ENCODE data around the gene HACD2. TPM values are rescaled to one million over a fixed set of nuclear protein-coding genes. Genes with fewer than 3 reads are reported as not detected.
"Not testable (repeated sequence)": the region's sequence is repeated elsewhere in the genome, so short reads cannot be mapped to it uniquely, and the experiment has no call there.

HACD2 gene
- total RNA-seq, 1 donor from 2014 or later, result 23.6 TPM

- intact Hi-C loops (cut with micrococcal nuclease), result not testable (repeated sequence)
Observed at GRCh38 chr3:123611674-123612073, 26.8 kb upstream of the HACD2 start.

- intact Hi-C loops (cut with micrococcal nuclease), result no loop called here
Observed at GRCh38 chr3:123611082-123611481, 26.2 kb upstream of the HACD2 start.

DNA sequence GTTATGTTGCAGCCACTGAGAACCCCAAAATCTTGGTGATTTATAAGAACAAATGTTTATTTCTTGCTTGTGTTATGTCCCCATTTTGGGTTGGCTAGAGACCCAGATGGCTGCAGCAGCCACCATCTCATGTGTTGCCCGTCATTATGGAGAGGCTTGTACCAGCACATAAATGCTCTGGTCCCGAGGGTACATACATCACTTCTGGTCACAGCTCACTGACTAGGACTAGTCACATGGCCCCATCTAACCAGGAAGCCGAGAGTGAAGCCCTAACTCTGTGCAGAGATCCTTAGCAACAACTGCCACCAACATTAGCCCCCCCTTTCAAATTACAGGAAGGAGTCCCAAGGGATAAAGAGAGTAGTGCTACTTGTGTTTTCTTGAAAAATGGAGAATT lies 25.5 kb upstream of the HACD2 start:
- intact Hi-C loops (cut with micrococcal nuclease), result no loop called here

DNA sequence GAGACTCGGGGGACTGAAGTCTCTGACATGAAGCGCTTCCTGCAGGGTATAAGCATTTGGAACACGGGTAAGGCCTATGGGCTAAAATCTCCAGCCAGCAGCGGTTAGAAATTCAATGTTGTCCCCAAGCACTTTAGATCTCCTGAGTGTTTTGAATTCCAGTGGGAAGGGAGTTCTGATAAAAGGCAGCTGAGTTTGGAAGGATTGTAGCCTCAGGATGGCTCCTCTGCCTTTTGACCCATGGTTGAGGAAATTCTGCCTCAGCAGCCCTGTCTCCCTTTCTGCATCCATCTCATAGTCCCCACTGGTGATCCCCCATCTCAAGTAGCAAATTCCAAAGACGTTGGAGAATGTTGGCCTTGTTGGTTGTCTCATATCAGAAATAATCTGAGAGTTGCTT lies 24.2 kb upstream of the HACD2 start:
- intact Hi-C loops (cut with micrococcal nuclease), result no loop called here

GRCh38 chr3:123608263-123608937 lies 23.5 kb upstream of the HACD2 start:
- intact Hi-C loops (cut with micrococcal nuclease), result no loop called here

DNA sequence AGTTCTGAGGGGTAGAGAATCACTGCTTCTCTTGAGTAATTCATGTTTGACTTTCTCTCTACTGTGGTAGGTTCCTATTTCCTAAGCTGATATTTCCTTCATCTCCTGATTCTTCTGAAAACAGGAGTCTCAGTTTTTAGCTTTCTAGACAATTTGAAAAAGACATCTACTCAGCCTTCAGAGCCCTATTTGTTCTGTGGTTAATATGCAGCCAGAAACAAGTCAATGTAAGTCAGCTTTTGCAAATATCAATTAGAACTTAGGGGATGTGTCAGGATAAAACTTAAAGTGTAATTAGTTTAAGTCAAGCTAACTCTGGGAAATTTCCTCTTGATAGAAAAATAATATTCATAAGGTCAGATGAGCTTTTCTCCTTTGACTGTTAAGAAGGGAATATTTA lies 21.7 kb upstream of the HACD2 start:
- intact Hi-C loops (cut with micrococcal nuclease), result no loop called here

DNA sequence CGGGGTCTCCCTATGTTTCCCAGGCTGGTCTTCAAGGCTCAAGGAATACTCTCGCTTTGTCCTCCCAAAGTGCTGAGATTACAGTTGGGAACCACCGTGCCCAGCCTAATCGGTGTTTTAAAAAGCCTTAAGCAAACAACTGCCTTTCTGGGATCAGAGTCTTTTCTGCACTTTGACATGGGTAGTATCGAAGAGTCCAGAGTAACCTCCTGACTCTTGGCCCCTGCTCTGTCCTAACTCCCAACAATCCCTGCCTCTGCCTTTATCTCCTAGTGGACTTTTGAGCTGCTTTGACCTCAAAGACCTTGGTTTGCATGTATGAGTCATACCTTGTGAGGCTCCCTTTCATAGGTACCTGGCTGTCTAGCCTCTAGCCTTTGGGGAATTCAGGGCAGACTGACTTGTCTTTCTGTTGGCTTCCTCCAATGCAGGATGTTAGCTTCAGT lies 21.0 kb upstream of the HACD2 start:
- intact Hi-C loops (cut with micrococcal nuclease), result no loop called here

- intact Hi-C loops (cut with micrococcal nuclease), result not testable (repeated sequence)
Observed at GRCh38 chr3:123603153-123603552, 18.3 kb upstream of the HACD2 start.

- intact Hi-C loops (cut with micrococcal nuclease), result no loop called here
Observed at GRCh38 chr3:123602325-123602724, 17.5 kb upstream of the HACD2 start.

GRCh38 chr3:123600863-123601262 lies 16.0 kb upstream of the HACD2 start:
- intact Hi-C loops (cut with micrococcal nuclease), result not testable (repeated sequence)

DNA sequence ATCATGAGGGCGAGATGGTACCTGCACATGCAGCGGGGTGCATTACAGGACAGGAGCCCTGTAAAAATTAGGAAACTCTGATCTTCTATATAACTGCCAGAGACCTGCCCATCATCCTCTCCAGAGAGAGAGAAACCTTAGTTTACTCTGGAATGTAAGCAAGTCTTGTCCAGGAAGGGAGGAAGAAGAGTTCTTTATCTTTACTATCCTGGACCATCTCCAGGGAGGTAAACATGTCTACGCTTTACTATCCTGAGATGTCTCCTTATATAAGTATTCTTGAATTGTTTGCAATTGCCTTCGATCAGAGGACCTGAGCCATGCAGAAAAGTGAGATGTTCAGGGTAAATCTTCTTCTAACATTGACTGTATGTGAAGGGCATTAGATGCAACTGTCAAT lies 12.7 kb upstream of the HACD2 start:
- intact Hi-C loops (cut with micrococcal nuclease), result no loop called here

DNA sequence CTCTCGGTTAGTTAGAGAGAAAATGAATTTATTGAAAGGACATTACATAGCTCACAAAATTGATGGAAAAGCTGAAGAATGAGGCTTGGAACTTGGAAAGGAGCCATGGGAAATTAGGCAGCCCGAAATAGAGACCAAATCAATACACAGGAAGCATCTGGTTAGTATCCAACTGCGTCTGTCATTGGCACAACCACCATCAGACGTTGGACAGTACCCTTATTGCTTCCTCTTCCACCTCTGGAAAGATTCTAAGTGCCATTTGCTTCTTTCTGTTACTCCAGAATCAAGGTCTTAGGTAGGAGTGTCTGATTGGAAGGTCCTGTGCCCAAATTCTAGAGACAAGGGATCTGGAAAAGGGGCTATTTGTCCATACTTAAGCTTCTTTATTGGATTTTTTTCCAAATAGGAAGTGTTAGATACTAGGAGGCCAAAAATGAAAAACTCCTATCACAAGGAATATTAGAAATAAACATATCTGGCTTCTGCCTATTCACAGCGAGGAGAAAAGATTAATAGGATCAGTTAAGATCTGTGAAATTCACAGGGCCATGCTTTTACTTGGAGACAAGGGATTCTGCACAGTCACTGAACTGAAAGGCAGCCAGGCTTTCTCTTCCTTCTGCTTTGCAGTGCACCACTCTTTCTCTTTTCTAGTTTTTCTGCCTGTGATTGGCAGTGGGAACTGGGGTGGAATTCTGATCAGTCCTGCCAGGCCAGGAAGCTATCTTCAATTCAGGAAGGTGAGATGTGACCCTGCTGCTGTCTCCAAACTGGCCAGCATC lies 10.7 kb upstream of the HACD2 start:
- intact Hi-C loops (cut with micrococcal nuclease), result no loop called here

- intact Hi-C loops (cut with micrococcal nuclease), result no loop called here
Observed at GRCh38 chr3:123593381-123593780, 8.5 kb upstream of the HACD2 start.

DNA sequence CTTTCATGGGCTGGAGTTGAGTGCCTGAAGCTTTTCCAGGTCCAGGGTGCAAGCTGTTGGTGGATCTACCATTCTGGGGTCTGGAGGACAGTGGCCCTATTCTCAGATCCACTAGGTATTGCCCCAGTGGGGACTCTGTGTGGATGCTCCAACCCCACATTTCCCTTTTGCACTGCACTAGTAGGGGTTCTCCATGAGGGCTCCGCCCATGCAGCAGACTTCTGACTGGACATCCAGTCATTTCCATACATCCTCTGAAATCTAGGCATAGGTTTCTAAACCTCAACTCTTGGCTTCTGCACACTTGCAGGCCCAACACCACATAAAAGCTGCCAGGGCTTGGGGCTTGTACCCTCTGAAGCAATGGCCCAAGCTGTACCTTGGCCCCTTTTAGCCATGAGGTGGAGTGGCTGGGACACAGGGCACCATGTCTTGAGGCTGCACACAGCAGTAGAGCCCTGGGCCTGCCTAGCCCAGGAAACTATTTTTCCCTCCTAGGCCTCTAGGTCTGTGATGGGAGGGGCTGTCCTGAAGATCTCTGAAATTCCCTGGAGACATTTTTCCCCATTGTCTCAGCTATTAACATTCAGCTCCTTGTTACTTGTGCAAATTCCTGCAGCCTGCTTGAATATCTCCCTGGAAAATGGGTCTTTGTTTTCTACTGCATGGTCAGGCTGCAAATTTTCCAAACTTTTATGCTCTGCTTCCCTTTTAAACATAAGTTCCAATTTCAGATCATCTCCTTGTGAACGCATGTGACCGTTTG lies 6.0 kb upstream of the HACD2 start:
- intact Hi-C loops (cut with micrococcal nuclease), result no loop called here

DNA sequence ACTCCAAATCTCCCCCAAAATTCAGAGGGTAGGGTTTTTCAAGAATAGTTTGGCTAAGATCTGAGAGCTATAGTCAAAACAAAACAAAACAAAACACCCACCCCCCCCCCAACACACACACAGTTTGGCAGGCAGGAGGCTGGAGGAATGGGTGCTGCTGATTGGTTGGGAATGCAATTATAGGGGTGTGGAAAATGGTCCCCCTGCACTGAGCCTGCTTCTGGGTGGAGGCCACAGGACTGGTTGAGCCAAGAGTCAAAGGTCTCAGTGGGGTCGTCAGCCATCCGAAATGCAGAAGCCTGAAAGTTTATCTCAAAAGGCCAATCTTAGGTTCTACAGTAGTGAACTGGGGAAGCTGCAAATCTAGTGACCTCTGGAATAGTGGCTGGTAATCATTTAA lies 2.5 kb upstream of the HACD2 start:
- intact Hi-C loops (cut with micrococcal nuclease), result loop anchor here (5.0 to 10.0 kb wide), 3 partner anchors 790 to 1470 kb away; partner anchors contain the start of genes HEG1, SLC49A4 and WDR5B

DNA sequence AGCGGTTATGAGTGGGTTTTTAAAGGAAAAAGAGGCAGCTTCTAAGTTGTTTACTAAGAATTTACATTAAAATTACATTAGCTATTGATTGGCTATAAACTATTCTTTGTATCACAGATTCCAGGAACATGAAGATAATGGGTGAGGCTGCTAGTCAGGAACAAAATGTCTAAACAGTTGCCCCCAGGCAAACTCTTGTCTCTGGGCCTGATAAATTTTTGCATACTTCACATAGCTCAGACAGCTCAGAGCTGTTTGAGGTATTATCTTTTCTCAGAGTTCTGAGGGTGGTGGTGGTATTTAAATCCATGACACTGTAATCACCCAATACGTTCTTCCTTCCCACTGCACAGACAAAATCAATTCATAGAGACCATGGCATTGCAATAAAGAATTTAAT lies 2.1 kb upstream of the HACD2 start:
- intact Hi-C loops (cut with micrococcal nuclease), result loop anchor here (5.0 to 10.0 kb wide), 3 partner anchors 790 to 1470 kb away; partner anchors contain the start of genes HEG1, SLC49A4 and WDR5B

DNA sequence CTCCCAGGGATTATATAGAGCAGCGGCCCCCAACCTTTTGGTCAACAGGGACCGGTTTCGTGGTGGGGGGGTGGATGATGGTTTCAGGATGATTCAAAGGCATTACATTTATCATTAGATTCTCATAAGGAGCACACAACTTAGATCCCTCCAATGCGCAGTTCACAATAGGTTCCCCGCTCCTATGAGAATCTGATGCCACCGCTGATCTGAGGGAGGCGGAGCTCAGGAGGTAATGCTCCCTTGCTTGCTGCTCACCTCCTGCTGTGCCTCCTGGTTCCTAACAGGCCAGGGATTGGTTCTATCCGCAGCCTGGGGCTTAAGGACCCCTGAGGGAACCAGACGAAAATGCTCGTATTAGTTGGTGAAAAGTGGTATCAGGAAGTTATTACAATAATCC lies 1.3 kb upstream of the HACD2 start:
- intact Hi-C loops (cut with micrococcal nuclease), result loop anchor here (5.0 to 10.0 kb wide), 3 partner anchors 789 to 1471 kb away; partner anchors contain the start of genes HEG1, SLC49A4 and WDR5B

DNA sequence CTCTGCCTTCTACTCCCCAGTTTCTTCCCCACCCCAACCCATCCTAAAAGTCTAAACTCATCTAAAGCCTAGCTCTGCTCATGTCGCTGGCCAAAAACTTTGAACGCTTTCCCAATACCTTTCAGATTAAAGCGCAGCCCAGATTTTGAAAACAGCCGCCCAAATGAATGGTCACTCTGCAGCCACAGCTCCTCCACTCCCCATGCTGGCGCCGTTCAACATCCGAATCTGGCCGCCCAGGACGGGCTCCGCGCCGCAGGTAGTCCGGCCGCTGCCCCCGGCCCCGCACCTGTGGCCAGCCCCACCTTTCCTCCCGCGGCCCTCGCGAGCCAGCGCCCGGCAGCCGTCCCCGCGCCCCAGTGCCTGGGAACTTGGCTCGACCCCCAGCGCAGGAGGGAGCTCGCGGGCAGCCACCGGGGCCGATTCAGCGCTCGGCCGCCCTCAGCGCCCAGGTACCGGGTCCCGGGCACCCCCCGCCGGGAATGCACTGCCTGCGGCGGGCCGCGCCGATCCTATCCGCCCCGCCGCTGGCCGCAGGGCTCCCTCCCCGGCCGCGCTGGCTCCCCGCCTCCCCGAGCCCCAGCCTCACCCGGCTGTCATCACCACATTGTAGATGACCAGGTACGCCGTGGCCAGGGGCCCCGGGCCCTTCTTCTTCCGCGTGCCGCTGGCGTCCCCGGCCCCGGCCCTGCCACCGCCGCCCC lies 417 bp downstream of the HACD2 start:
- intact Hi-C loops (cut with micrococcal nuclease), result loop anchor here (2.0 to 10.0 kb wide), 5 partner anchors 517 to 1750 kb away; partner anchors contain the start of genes EAF2, IQCB1, KPNA1 and PDIA5

DNA sequence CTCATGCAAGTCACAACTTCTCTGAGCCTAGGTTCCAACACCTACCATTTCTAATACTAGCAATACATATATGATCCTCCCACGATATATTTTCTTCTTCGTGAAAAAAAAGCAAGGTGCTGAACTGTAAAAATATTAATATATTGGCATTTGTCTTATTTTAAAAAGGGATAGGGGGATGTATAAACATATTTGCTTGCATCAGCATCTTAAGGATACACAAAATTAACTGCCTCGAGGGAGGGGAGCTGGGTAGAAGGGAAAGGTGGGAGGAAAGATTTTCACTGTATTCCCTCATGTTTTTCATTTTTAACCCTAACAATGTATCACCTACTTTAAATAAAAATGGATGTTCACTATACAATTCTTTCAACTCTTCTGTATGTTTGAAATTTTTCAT lies 1.3 kb downstream of the HACD2 start:
- intact Hi-C loops (cut with micrococcal nuclease), result loop anchor here (5.0 to 10.0 kb wide), 3 partner anchors 516 to 1486 kb away; partner anchors contain the start of genes PDIA5 and WDR5B

- intact Hi-C loops (cut with micrococcal nuclease), result loop anchor here (5.0 to 10.0 kb wide), 3 partner anchors 515 to 1485 kb away; partner anchors contain the start of genes PDIA5 and WDR5B
Observed at GRCh38 chr3:123582315-123582714, 2.5 kb downstream of the HACD2 start.

DNA sequence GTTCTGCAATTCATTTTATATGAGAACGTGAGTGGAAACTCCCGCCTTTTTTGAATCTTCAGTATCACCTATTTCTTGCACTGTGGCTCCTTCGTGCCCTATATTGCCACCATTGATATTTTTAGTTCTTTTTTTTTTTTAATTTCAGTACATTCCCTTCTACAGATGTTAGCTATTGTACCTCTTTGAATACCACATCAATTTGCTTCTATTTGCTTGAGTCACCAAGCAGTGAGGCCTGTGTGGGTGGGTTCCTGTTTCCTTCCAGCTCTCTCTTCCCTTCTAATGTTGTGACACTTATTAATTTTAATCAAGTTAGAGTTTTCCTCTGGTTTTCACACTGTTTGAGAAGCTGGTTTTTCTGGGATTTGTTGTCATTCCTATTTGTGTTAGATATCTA lies 8.7 kb downstream of the HACD2 start:
- intact Hi-C loops (cut with micrococcal nuclease), result no loop called here

Measured in T-helper 1 cell treated with Interleukin-12 subunit alpha and Interleukin-12 subunit beta and Interleukin-4 antibody, amounts not matched to agents 30 ng/mL and 1 ng/mL, for 36 hours (primary cell).